Measurements from ENCODE around the gene PSMA6.
A peak's percentile ranks its signal among the peaks of the same experiment; 100 is the strongest.
"Not testable (repeated sequence)": the region's sequence is repeated elsewhere in the genome, so short reads cannot be mapped to it uniquely, and the experiment has no call there.

The PSMA6 gene

DNA sequence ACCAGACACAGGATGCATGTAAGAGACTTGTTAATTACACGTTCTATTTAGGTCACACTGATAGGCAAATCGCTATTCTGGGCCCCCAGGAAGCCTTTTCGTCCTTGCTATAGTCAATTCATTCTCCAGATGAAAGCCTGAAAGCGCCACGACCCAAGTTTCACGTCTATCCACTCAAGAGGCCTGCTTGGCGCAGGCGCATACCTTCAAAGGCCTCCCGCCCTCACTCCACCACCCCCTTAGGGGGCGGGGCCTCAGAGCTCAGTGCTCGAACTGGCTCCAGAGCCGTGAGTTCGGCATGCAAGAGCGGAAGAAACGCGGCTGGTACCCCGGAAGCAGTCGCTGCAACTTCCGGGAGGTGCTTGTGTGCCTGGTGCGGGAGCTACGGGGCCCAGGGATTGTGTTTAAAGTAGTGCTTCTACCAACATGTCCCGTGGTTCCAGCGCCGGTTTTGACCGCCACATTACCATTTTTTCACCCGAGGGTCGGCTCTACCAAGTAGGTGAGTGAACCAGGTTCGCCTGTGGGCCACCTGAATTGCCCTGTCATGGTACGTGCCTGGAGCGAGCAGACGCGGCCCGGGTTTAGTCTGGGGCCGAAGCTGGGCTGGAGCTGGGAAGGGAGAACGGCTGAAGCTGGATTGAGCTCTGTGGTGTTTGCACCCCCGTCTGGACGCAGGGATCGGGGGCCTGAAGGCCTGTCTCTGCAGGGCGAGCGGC lies at the start of gene PSMA6:
Gene PSMA6 (plus strand): TSS at position 332 of the 719 bp plus-strand sequence. CDS start 95 bp downstream, at position 427.
- DNase-seq (ENCODE audit: low read depth in 2 of 2), result peak; percentile 96 to 97

DNA sequence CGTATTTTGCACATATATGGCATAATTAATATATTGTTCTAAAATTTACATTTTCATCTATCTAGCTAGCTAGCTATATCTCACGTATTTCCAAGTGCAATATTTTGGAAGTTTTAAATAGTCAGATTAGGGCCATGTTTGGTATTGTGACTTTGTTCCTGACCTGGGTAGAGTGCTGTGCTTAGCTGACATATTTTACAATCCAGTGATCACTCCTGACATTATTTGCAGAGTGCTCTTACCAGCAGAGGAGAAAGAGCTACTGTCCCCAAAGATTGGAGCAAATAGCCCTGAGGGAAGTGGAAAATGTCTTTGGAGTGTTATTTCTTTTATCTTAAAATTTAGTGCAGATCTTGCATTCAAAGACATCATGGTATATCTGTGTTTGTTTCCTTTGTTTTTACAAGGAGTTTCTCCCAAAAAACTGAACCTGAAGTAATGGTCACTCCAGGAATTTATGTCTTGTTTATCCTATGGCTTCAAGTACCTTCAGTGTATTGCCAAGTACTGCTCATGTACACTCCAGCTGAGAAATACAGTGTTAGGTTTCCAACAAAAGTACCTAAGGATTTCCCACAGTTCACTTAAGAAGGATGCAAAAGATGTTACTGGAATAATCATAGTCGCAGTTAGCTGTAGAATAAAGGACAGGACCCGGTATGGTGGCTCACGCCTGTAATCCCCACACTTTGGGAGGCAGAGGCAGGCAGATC lies 49.4 kb upstream of the PSMA6 start:
- DNase-seq (ENCODE audit: low read depth in 2 of 2), result no peak

DNA sequence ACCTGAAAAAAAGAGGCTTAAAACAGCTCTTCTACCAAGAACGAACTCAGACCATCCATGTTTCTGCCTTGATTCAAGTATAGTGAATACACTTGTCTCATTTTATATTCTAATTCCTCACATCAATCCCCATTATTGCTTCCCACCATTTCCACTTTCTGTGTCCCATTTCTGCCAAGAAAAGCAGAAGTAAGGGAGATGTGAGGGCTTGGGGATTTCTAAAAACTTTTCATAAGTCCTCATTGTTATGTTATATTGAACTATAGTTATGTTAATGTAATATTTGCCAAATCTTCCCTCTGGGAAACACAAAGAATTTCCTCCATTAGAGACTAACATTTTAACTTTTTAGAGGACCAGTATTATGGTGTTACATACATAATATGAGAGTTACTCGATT lies 48.2 kb upstream of the PSMA6 start:
- DNase-seq (ENCODE audit: low read depth in 2 of 2), result no peak

DNA sequence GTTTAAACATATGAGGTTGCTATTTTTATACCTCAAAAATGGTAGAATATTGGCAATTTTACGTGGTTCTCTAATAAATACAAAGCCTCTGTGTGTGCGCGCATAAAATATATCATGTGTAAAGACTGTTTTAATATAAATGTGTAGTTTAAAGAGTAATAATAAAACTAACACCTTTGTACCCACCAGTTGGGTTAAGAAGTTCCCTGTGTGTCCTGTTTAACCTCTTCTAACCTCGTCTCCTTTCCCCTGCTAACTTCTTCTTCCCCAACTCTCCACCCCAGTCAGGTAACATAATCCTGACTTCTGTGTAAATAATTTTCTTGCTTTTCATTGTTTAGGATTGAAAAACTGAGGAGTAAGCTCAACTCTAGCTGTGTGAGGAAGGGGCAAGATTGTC lies 47.6 kb upstream of the PSMA6 start:
- DNase-seq (ENCODE audit: low read depth in 2 of 2), result no peak

DNA sequence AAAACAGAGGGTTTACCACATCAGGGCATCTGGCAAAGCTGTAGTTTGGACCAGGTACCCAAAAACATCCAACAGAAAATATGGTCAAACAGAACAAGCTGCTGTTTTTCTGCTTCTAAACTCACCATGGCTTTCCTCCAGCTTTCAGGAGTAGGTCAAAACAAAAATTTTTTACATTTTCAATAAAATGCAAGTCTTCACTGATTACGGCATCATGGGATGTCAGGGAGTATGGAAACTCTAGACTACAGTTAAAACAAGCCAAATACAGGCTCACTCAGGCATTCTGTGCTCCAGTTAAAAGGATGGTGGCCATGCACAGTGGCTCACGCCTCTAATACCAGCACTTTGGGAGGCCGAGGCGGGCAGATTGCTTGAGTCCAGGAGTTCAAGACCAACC lies 47.1 kb upstream of the PSMA6 start:
- no peak for DNase-seq (ENCODE audit: low read depth in 2 of 2)

GRCh38 chr14:35247777-35248475 lies 44.3 kb upstream of the PSMA6 start:
- DNase-seq (ENCODE audit: low read depth in 2 of 2), result no peak

DNA sequence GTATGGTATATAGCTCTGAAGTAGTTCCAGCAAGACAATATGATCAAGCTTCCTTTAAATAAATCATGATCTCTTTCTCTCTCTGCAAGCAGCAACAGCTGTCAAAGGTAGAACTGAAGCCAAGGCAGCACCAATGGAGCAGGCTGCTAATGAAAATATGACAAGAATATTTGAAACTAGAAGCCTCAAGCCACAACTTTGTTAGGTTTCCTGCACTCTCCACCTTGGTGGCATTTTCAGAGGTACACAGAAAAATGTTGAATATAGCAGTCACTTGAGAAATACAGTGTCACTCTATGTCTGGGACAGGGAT lies 43.8 kb upstream of the PSMA6 start:
- DNase-seq (ENCODE audit: low read depth in 2 of 2), result no peak

DNA sequence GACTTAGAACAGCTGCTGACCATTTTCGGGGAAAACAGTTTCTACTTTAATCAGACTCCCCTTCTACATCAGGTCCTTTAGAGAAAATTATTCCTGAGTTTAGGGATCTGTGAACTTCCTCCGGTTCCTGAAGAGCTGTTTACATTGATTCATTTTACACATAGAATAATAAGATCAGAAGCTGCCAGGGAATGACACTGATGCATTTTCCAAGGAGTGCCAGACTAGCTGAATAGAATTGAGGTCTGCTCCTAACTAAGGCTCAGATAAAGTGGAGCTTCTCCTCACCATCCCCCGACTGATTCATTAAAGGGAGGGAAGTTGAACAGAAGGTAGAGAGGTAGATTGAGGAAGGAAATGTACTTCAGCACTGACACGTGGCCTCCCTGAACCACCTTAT lies 41.9 kb upstream of the PSMA6 start:
- no peak for DNase-seq (ENCODE audit: low read depth in 2 of 2)

GRCh38 chr14:35252451-35252868 lies 39.7 kb upstream of the PSMA6 start:
- DNase-seq (ENCODE audit: low read depth in 2 of 2), result no peak

GRCh38 chr14:35253056-35253455 lies 39.1 kb upstream of the PSMA6 start:
- not testable (repeated sequence) for DNase-seq (ENCODE audit: low read depth in 2 of 2)

DNA sequence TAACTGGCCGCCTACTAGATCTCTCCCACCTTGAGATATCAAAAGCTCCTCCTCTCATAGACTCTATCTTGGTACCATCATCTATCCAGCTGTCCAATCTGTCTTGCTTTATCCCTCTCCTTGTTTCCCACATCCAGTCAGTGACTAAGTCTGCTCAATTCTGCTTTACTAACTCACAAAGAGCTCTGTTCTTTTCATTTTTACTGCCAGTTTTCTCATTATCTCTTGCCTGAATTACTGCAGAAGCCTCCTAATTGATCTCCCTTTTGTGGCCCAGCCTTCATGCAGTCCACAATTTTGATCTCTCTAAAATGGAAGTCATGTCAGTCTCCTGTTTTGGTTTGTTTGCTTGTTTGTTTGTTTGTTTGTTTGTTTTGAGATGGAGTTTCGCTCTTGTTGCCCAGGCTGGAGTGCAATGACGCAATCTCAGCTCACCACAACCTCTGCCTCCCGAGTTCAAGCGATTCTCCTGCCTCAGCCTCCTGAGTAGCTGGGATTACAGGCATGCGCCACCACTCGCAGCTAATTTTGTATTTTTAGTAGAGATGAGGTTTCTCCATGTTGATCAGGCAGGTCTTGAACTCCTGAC lies 38.1 kb upstream of the PSMA6 start:
- not testable (repeated sequence) for DNase-seq (ENCODE audit: low read depth in 2 of 2)

DNA sequence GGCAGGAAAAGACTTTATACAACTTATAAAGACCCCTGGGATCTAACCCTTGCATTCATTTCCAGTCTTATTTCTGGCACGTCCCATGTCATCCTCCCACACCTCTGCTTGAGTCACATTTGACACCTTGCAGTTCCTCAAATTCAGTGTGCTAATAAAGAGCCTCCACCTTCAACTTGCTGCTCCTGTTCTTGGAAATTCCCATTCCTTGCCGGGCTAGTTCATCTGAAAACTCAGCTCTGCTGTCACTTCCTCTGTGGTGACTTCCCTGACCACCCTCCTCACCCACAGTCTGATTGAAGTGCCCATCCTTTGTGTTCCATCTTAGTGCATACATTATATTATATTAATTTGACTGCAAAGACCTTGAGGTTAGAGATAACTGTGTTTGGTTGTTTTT lies 37.4 kb upstream of the PSMA6 start:
- DNase-seq (ENCODE audit: low read depth in 2 of 2), result no peak

DNA sequence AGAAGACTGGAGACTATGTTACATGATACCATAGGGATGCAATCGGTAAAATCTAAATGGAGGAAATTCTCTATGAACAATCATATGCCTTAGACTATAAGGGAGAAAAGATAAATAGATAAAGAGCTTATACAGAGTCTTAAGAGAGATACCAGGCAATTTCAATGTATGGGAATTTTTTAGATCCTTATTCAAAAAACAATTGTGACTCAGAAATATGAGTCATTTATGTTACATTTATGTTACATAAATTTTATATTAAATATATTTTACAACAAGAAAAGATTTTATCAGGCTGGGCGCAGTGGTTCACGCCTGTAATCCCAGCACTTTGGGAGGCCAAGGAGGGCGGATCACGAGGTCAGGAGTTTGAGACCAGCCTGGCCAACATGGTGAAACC lies 36.5 kb upstream of the PSMA6 start:
- no peak for DNase-seq (ENCODE audit: low read depth in 2 of 2)

GRCh38 chr14:35257809-35258208 lies 34.4 kb upstream of the PSMA6 start:
- DNase-seq (ENCODE audit: low read depth in 2 of 2), result no peak

- no peak for DNase-seq (ENCODE audit: low read depth in 2 of 2)
Measured at GRCh38 chr14:35258420-35258819, 33.8 kb upstream of the PSMA6 start.

GRCh38 chr14:35261774-35262173 lies 30.4 kb upstream of the PSMA6 start:
- no peak for DNase-seq (ENCODE audit: low read depth in 2 of 2)

DNA sequence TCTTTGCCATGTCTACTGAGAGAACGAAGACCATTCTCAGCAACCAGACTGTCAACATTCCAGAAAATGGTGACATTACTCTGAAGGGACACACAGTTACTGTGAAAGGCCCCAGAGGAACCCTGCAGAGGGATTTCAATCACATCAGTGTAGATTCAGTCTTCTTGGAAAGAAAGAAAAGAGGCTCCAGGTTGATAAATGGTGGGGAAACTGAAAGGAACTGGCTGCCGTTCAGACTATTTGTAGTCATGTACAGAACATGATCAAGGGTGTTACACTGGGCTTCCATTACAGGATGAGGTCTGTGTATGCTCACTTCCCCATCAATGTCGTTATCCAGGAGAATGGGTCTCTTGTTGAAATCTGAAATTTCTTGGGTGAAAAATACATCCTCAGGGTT lies 29.7 kb upstream of the PSMA6 start:
- no peak for DNase-seq (ENCODE audit: low read depth in 2 of 2)

GRCh38 chr14:35268946-35269345 lies 23.2 kb upstream of the PSMA6 start:
- DNase-seq (ENCODE audit: low read depth in 2 of 2), result no peak

DNA sequence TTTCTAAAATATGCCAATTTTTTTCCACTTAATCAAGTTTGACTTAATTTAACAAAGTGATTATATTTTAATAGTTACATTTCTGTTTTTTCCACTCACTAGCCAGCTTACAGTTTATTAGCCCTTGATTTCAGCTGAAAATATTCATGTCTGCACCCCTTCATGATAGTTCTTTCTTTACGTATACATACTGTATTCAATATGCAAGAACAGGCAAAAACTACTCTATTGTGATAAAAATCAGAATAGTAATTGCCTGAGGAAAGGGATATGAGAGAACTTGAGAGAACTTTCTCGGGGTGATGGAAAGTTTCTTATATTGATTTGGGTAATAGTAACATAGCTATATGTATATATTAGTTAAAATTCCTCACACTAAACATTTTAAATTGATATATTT lies 17.4 kb upstream of the PSMA6 start:
- no peak for DNase-seq (ENCODE audit: low read depth in 2 of 2)

DNA sequence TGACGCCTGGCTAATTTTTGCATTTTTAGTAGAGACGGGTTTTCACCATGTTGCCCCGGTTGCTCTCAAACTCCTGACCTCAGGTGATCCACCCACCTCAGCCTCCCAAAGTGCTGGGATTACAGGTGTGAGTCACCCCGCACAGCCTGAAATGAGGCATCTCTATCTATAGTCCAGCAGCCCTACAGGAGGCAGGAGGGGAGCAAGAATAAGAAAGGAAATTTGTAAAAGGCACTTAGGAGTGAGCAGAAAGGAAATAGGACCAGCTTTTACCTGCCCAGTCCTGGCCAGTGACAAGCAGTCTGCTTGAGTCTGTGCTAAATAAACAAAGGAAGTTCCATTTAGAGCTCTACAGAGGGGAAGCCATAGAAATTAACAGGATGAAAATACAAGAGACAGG lies 15.0 kb upstream of the PSMA6 start:
- no peak for DNase-seq (ENCODE audit: low read depth in 2 of 2)

DNA sequence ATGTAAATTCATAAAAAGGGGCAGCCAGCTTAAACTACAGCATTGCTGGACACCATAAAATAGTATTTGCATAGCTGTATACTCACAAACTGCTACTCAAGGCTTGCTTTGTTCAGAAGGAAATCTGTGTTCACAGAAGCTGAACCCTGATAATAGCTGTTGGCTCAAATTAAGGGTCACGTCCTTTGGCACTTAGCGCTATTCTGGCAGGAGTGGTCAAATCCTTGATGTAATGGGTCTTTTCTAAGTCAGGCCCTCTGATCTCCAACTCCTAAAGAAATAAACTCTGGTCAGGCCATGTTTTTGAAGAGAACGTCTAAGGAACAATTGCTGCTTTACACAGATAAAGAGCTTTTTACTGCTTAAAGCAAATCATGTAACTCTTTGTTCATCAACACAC lies 12.8 kb upstream of the PSMA6 start:
- DNase-seq (ENCODE audit: low read depth in 2 of 2), result no peak

DNA sequence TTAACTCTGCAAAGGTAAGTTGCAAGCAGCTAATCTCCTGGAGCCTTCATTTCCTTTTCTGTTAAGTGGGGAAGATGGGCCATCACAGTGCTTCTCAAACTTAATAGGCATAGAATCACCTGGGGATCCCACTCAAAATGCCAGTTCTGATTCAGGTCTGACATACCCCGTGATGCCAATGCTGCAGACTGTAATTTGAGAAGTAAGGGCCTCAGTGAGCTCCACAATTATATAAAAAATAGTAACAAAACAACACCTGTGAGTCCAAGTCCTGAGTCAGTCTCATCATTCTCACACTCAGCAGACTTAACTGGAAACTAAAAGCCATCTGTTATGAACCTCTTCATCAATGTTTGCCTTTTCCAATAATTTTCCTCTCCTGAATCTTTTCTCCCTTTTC lies 10.8 kb upstream of the PSMA6 start:
- no peak for DNase-seq (ENCODE audit: low read depth in 2 of 2)

DNA sequence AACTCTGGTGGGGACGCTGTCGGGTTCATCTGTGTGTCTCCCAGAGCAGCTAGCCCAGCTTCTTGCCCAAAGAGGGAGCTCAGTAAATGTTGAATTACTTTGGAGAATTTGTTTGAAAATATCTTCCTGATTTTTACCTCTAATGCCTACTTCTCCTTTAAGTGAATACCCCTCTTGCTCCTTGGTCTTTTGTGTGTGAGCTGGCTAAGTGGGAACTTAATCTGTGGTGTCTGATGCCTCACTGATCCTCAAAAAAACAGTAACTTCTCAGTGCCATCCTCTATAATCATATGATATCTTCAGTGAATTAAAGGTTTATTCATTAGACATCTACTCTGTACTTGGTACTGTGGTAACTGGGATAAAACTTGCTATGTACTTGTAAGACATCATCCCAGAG lies 7.7 kb upstream of the PSMA6 start:
- no peak for DNase-seq (ENCODE audit: low read depth in 2 of 2)
